GM21825 (cell line): ENCODE results near the gene ASB14.

Experiments
- ATAC-seq: cut with Tn5 transposase; IDR thresholded peaks from one replicate; pipeline ENCODE4 v1.9.1; 2021; ENCODE audit warnings: mild to moderate bottlenecking, moderate library complexity; ENCODE audit not compliant: unreplicated experiment

Gene ASB14

DNA sequence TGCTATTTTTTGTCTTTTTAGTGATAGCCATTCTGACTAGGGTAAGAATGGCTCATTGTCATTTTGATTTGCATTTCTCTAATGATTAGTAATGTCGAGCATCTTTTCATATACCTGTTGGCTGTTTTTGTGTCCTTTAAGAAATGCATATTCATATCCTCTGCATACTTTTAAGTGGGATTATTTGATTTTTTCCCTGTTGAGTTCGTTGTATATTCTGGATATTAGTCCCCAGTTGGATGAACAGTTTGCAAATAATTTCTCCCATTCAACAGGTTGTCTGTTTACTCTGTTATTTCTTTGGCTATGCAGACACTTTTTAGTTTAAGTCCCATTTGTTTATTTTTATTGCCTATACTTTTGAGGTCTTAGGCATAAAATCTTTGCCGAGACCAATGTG is 30.6 kb downstream of the ASB14 start:
- no peak for ATAC-seq

DNA sequence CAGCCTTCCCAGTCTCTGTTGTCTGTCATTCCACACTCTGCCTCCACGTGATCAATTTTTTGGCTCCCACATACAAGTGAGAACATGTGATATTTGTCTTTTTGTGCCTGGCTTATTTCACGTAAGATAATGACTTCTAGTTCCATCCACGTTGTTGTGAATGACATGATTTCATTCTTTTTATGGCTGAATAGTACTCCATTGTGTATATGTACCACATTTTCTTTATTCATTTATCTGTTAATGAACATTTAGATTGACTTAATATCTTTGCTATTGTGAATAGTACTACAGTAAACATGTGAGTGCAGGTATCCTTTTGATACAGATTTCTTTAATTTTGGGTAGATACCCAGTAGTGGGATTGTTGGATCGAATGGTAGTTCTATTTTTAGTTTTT is 31.4 kb downstream of the ASB14 start:
- no peak for ATAC-seq

DNA sequence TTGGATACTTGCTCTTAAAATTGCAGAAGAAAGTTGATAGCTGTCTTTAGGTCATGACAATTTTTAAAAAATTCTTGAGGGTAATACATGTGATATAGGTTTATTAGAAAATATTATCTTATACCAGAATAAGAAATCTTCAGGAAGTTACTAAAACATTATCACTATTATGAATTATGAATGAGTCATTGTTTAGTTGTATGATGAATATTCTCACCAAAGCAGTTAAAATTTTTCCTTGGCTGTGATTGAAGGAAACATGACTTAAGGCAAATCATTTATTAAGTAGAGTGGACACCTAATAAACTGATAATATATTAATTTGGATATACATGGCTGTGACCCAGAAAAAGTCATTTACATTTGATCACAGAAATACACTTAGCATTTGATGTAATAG is 34.8 kb downstream of the ASB14 start:
- no peak for ATAC-seq

DNA sequence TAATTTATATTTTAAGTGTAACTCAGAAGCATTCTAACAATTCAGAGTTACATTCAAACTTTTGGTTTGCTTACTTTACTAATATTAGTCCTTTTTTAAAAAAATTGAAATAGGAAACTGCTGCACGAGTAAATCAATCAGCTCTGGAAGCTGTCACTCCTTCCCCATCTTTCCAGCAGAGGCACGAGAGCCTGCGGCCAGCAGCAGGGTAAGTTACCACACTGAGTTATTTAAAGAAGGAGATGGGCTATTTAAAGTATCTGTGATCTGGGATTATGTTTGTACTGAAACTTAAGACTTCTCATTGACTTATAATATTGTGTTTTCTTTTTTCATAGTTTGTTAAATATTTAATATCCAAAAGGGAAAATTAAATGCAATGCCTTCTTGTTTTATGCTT is 35.6 kb downstream of the ASB14 start:
- ATAC-seq, result no peak

DNA sequence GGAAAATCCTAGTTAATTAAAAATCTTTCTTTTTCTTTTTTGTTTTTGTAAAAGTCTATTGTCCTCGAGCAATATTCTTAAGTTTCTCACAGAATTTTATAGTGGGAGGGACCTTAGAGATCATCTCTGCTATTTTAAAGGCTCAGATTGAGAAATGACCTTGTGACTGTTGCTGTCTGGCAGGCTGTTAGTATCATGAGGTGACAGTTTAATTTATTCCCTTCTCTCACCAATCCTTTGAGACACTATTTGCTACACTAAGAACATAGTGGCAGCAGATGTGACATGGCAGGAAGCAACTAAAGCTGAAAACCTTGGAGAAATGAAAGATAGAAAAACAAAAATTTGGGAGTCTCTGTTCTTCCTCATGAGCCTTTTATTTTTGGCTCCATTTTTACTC is 40.1 kb downstream of the ASB14 start:
- ATAC-seq, result no peak

DNA sequence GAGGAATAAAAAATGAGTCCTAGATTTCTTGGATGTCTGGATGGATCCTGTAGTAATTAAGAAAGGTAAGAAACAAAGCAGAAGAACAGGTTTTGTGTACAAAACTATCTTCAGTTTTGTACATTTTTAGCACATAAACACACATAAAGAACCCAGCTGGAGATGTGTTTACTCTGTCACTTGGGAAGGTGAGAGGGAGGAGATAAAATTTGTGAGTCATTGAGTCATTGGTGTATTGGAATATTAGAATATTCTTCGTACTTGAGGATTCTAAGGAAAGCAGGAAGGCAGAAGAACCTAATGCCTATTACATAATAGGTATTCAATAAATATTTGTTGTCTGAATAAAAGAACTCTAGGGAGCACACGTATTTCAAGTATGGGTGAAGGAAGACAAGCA is 47.5 kb downstream of the ASB14 start:
- no peak for ATAC-seq

DNA sequence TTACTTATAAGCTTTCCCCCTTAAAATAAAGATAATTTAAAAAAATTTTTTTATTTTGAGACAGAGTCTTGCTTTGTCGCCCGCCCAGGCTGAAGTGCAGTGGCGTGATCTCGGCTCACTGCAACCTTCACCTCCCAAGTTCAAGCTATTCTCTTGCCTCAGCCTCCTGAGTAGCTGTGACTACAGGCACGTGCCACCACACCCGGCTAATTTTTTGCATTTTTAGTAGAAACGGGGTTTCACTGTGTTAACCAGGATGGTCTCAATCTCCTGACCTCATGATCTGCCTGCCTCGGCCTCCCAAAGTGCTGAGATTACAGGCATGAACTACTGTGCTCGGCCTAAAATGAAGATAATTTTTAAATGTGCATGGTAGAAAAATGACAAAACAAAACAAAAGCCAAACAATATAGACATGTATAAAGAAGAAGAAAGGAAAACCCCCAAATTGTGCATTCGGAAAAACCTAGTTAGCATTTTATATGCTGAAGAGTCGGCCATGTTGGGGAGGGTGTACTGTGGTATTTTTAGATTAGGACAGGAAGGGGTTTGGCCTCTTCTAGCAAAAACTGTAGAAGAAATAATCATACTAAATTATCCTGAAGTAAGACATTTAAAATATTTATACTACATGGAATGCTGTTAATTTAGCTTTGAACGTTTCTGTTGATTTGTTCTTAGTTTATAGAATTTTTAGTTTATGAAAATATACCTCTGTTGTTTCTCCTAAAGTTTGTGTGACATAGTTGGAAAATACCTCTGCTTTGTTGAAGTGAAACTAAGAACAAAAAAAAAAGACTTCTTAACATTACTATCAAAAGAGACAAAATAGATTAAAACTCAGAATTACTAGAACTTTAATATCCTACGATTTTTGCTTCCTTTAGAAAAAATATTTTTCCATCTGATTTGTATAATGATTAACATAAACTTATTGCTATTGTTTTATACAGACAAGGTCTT is 57.6 kb downstream of the ASB14 start:
- ATAC-seq, result peak; percentile 67

DNA sequence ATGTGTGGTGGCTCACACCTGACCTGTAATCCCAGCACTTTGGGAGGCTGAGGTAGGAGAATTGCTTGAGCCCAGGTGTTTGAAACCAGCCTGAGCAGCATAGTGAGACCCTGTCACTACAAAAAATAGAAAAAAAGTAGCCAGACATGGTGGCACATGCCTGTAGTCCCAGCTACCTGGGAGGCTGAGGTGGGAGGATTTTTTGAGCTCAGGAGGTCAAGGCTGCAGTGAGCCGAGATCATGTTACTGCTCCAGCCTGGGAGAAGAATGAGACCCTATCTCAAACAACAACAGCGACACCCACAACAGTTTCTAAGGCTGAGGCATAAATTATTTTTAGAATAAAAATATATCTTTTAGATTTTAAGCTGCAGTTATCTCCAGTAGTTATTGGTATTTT is 58.7 kb downstream of the ASB14 start:
- ATAC-seq, result no peak

DNA sequence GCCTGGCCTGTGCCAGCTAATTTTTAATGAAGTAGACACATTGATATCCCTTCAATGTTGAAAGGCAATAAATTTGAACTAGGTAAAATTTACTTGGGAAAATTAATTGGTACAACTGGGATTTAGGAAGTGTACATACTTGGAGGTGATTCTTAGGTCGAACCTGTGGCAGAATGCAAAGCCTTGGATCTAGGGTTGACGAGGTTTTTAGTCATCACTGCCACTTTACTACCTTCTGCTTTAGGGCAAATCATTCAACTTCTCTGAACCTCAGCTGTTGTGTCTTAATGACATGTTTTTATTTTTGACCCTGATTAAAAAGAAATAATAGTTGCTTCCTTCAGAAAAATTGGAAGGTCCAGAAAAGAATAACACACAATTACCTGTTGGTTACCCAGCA is 62.5 kb downstream of the ASB14 start:
- ATAC-seq, result no peak

DNA sequence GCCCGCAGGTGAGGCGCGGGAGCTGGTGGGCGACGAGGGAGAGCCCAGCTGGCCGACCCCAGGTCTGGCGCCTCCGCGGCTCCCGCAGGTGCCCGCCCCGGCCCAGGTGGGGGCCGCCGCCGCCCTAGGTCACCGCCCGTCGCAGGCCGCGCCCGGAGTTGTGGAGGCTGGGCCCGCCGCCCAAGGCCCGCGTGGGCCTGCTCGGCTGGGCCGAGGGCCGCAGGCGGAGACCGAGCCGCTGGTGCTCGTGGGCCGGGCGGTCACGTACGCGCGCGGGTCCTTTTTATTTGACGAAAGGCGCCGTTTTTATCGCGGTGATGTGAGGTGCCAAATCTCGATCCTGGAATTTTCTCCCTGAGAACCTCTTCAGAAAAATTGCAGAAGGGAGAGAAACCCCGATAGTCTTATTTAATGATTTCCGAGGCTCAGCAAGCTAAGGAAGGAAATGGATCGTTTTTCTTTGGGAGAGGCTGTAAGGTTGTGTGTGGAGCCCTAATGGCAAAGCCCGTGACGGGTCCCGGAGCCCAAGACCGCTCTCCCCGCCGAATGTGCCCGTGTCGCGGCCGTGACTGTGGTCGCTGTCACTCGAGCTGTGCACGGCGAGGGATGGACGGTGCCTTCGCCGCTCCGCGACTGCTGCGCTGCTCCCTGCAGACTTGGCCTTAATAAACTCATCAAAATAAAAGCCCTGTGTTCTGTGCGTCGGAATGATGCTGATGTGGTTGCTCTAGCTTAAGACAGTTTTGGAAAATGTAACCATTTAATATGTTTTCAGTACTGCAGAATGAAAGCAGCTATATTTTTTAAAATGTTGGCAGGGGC is 64.3 kb downstream of the ASB14 start:
- ATAC-seq, result peak; percentile 42

DNA sequence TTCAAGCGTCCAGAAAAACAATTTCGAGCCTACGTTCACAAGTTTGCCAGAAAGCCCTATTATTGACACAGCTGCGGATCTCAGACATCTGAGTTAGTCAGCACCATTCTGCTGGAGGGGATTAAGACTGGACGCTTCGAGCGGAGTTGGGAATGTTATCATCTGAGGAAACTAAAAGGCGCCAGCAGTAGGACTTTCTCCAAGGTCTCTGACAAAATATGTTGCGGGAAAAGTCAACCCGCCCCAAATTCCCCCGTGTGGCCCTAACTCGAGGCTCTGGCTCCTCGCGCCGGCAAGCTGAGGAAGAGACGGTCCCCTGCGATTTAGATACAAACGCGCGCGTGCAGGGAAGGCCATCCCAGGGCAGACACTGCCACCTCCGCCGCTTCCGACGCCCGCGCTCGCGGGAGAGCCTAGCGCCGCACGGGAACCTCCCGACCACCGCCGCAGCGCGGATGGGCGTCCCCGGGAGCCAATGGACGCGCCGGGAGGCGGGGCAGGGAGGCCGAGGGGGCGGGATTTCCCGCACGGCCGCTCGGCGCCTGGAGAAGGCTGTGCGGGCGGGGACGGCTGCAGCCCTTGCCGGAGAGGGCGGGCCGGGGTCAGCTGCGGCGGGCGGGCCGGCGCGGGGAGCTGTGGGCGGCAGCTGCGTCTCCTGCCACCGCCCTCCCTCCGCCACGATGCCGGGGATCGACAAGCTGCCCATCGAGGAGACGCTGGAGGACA is 65.1 kb downstream of the ASB14 start, which contains the start of gene APPL1:
Gene APPL1 (plus strand): TSS at position 526 of the 726 bp plus-strand sequence. CDS start 155 bp downstream, at position 681.
- peak; percentile 90 for ATAC-seq

DNA sequence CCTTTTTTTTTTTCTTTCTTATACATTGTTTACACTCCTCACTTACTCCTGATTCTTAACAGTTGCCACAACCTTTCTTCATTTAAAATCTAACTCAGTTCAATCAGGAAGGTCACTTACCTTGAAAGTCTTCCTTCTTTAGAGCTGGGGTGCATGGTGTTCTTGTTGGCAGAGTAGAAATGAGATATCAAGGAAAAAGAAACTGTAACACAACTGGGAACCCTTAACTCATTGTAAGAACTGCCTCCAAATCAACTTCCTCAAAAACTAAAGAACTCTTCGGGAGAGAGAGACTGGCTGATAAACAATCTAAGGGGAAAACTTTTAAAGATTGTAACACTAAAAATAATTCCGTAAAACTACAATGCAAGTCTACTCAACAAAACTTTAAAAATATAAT is 66.3 kb downstream of the ASB14 start:
- ATAC-seq, result no peak

DNA sequence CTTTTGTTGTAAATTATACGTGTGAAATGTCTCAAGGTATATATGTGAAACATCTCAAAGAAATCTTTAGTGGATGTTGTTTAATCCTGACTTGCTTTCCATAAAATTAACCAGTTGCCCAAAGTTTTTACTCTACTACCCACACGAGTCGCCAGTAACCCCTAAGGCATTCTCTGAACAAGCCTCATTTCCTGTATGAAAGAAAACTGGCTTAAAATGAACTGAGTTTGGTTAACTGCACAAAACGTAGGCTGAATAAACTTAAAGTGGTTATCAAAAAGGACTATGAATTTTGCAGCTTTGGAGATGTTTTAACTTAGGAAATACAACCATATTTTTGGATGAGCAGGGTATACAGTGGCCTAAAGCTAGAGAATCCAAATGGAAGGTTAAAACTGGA is 67.6 kb downstream of the ASB14 start:
- no peak for ATAC-seq

DNA sequence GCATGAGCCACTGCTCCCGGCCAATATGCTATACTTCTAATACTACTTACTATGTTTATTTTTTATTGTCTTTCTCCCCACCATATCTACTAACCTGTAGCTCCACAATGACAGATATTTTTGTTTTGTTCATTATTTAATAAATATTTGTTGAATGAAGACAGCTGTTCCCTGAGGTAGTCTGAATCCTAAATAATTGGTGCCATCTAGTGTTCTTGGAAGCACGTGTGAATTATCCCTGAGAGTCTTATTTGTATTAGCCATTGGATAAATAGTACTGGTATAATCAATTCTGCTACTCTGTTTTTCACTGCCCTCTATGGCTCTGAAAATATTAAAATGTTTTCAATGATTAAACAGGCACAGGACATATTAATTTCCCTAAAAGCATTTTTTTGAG is 70.6 kb downstream of the ASB14 start:
- no peak for ATAC-seq
